HG03439 (cell line): ENCODE measurements around the gene CST2.
"Not testable (repeated sequence)": the region's sequence is repeated elsewhere in the genome, so short reads cannot be mapped to it uniquely, and the experiment has no call there.

Experiments
- ATAC-seq: cut with Tn5 transposase; IDR thresholded peaks from one replicate; pipeline ENCODE4 v1.9.1; 2021; ENCODE audit warnings: mild to moderate bottlenecking, moderate library complexity; ENCODE audit not compliant: unreplicated experiment

CST2 gene

GRCh38 chr20:23826541-23827021, at the start of gene CST2:
Gene CST2 (minus strand): TSS chr20:23826729. CDS start chr20:23826660, 69 bp downstream.
- no peak for ATAC-seq

GRCh38 chr20:23875606-23876237, 49.2 kb upstream of the CST2 start:
- ATAC-seq, result no peak

GRCh38 chr20:23874747-23875146, 48.2 kb upstream of the CST2 start:
- no peak for ATAC-seq

GRCh38 chr20:23873370-23874015, 47.0 kb upstream of the CST2 start:
- ATAC-seq, result no peak

- no peak for ATAC-seq
Measured at GRCh38 chr20:23872065-23872464, 45.5 kb upstream of the CST2 start.

GRCh38 chr20:23870461-23870860, 43.9 kb upstream of the CST2 start:
- no peak for ATAC-seq

GRCh38 chr20:23869520-23869919, 43.0 kb upstream of the CST2 start:
- no peak for ATAC-seq

GRCh38 chr20:23868321-23868720, 41.8 kb upstream of the CST2 start:
- no peak for ATAC-seq

GRCh38 chr20:23867152-23867776, 40.7 kb upstream of the CST2 start:
- ATAC-seq, result no peak

- ATAC-seq, result not testable (repeated sequence)
Measured at GRCh38 chr20:23860771-23861170, 34.2 kb upstream of the CST2 start.

GRCh38 chr20:23857962-23858595, 31.6 kb upstream of the CST2 start:
- no peak for ATAC-seq

GRCh38 chr20:23856736-23857135, 30.2 kb upstream of the CST2 start:
- no peak for ATAC-seq

- no peak for ATAC-seq
Measured at GRCh38 chr20:23856226-23856625, 29.7 kb upstream of the CST2 start.

- ATAC-seq, result no peak
Measured at GRCh38 chr20:23841693-23842092, 15.2 kb upstream of the CST2 start.

GRCh38 chr20:23835716-23836115, 9.2 kb upstream of the CST2 start:
- ATAC-seq, result no peak

GRCh38 chr20:23832775-23833513, 6.4 kb upstream of the CST2 start:
- no peak for ATAC-seq

- ATAC-seq, result not testable (repeated sequence)
Measured at GRCh38 chr20:23831961-23832360, 5.4 kb upstream of the CST2 start.

- ATAC-seq, result no peak
Measured at GRCh38 chr20:23823621-23824324, 2.8 kb downstream of the CST2 start.

GRCh38 chr20:23823111-23823510, 3.4 kb downstream of the CST2 start:
- no peak for ATAC-seq

- ATAC-seq, result no peak
Measured at GRCh38 chr20:23820493-23820892, 6.0 kb downstream of the CST2 start.
